NCI-H510A (cell line): ENCODE data around the gene RPL12.
A peak's percentile ranks its signal among the peaks of the same experiment; 100 is the strongest.

Experiments
- DNase-seq: peaks from one replicate; lab custom pipeline; 2025; lab: John Stamatoyannopoulos, UW

RPL12 gene

DNA sequence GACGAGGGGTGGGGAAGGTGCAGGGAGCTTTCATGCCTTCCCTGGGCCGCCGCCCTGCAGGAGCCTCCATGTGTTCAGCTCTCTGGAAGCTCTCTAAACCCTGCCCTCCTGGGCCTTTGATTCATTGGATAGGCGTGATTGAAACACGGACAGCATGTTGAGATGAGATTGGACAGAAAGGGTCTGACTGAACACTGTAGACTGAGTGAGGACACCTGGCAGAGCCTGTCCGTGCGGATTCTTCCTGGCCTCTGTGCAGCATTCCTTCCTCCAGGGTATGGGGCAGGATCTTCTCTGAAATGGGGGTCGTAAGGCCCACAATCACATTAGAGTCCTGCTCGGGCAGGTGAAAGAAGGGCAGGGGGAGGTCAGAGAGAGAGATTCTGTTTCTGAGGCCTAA lies 12.8 kb downstream of the RPL12 start:
- no peak for DNase-seq

DNA sequence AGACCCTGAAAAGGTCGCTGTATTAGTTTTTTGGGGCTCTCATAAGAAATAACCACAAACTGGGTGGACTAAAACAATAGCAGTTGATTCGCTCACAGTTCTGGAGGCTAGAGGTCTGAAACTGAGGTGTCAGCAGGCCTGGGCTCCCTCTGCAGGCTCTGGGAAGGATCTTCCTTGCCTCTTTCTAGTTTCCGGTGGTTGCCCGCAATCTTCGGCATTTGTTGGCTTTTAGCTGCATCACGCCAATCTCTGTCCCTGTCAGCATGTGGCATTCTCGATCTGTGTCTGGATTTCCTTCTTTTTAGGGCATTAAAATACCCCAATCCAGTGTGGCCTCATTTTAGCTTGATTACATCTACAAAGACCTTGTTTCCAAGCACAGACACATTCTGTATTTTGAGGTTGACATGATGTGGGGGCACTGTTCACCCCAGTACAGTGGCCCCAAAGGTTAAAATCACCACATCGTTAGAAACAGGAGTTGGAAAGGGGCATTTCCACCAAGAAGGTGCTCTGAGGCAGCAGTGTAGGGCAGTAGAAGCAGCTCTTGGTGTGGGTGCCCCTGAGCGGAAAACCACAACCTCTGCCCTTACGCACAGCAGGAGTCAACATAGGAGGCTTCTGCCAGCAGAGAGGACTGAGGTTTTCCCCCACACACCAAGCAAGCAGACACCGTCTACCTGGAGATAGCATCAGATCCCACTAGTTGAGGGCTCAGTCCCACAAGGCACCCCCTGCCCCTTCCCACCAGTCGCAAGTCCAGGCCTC lies 13.5 kb downstream of the RPL12 start:
- DNase-seq = no peak

DNA sequence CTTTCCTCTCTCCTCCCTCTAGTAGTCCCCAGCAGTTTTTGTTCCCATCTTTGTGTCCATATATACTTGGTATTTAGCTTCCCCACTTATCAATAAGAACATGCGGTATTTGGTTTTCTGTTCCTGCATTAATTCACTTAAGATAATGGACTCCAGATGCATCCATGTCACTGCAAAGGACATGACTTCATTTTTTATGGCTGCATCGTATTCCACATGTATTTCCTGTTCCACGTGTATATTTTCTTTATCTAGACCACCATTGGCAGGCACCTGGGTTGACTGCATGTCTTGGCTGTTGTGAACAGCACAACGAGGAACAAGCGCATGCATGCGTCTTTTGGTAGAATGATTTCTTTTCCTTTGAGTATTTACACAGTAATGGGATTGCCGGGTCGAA lies 20.8 kb downstream of the RPL12 start:
- no peak for DNase-seq

DNA sequence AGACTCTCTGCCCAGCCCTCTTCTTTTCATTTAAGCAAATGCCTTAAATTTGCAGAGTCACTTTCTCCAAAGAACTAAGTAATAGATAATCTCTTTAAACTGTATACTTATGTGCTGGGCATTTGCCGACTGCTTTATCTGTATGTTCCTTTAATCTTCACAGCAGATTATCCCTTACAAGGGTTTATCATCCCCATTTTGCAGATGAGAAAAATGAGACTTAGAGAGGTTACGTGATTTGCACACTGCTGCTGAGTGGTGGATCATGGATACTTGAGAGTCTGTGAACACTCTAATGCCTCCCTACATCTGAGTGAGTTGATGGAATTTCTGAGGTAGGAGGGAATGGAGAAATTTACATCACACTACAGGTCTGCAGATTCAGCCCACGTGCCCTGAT lies 22.9 kb downstream of the RPL12 start:
- DNase-seq = no peak

DNA sequence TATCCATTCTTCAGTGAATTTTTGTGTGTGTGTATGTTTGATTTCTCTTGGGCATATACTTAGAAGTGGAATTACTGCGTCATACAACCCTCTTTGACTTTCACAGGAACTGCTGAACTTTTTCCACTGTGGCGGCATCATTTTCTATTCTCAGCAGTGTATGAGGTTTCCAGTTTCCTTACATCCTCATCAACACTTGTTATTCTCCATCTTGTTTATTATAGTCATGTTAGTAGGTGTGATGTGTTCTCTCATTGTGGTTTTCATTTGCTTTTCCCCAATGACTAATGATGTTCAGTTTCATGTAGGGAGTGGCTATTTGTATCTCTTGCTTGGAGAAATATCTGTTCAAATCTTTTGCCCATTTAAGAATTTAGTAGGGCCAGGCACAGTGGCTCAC lies 24.4 kb downstream of the RPL12 start:
- no peak for DNase-seq

DNA sequence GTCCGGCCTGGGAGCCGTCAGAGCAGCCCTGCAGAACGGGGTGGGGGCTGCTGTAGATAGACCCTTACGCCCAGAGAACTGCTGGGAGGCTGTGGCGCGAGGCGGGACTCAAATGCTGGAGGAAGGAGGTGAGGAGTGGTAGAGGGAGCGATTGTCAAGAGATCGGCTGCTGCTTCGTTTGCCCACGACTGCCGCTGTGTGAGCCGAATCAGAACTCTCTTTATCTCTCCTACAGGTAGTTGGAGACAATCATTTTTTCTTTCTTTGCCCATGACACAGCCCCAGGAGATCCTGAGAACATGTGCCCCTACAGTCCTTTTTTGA lies 26.6 kb downstream of the RPL12 start:
- no peak for DNase-seq

DNA sequence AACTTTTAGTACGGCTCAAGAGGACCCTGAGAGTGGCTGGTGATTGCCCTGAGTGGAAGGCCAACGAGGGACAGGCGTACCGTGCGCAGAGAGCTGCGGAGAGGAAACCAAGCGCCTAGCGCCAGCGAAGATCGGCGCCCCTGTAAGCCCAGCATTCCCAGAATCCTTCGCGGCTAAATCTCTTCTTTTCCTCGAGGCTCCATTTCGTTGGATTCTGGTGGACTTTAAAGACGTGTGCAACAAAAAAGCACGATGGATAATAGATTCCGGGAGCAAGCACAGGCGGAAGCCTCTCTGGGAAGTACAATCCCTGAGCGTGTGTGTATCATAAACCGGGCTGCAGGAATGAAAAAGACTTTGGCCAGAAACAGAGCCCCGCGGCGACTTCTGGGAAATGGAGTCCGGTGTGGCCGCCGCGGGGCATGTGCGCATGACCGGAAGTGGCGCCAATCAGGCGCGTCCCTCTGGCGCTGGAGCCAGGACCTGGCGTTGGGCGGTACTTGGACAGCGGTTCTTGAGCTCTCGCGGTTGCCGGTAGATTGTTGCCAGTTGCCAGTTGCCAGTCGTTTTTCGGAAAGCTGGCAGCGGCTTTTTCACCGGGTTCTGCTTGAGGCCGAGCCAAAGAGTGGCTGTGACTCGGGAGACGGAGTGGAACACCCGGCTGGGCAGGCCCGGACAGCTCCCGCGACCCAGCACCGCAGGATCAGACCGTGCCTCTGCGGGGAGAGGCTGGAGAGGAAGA lies 27.1 kb downstream of the RPL12 start, which contains the start of gene ZNF79:
TSS of gene ZNF79 (plus strand) at position 449 of the 742 bp plus-strand sequence. CDS start 406 bp downstream, outside the sequence.
- DNase-seq = peak; percentile 89

DNA sequence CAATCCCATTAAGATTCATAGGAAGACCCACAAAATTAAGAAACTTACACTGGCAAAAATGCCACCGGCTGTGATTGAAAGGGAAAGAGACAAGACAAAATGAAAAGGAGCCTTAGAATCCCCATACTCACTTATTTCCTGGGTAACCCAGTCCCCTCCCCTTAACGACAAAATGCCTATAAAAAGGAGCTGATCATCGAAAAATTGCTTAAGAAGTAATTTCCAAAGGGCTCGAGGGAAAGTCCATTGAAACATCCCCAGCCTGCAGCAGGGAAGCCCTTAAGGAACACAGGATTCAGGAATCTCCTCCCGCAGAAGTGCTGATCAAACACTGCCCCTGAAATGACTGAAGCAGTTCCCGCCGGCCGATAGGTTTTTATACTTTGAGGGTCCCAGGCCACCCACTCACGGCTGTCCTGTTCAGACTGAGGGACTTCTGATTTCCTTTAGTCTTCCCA lies 27.7 kb downstream of the RPL12 start:
- no peak for DNase-seq

DNA sequence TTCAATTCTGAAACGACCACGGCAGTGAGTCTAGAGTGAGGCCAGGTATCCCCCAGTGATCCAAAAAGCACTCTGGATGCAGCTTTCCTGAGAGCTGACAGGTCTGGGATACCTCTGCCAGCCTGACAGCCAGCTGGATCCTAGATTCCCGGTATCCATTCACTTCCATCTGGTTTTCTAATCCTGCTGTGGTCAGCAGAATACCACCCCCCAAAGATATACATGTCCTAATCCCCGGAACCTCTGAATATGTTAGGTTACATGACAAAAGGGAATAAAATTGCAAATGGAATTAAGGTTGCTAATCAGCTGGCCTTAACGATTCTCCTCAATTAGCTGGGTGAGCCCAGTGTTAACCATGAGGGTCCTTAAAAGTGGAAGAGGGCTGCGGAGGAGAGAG lies 28.4 kb downstream of the RPL12 start:
- DNase-seq = no peak

DNA sequence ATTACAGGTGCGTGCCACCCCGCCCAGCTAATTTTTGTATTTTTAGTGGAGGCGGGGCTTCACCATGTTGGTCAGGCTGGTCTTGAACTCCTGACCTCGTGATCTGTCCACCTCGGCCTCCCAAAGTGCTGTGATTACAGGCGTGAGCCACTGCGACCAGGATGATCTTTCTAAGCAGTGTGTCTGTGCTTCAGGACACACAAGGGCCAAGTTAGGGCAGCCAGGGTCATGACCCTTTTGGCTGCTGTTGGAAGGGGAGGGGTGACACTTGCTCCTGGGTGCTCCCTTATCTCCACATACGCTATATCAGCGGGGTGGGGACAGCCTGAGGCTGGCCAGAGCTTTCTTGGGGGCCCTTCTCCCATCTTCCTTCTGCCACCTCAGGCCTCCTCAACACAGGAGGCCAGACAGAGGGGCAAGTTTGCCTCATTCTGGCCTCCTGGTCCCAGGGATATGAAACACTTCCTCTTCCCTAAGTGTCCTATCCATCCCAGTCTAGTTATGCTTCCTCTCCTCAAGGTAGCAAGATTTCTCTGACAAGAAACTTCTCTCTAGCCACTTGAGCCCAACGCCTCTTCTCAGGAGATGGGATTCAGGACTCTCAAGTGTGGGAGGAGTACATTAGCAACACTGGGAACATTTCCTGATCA lies 28.9 kb downstream of the RPL12 start:
- no peak for DNase-seq

DNA sequence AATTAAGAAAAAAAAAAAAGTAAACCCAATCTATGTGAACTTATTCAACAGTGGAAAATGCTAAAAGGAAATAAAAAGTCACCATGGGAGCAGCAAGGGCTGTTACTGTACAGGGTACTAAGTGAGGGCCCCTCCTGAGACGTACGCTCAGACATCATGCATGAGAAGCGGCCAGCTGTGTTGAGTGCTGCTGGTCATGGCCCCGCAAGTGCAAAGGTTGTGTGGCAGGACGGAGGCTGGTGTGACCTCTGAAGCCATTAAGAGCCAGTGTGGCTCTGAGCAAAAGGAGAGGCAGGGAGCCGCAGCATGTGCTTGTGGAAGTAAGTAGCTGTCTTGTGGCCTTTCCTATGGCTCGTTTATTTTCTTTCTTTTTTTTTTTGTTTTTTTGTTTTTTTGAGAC lies 30.1 kb downstream of the RPL12 start:
- DNase-seq = no peak

DNA sequence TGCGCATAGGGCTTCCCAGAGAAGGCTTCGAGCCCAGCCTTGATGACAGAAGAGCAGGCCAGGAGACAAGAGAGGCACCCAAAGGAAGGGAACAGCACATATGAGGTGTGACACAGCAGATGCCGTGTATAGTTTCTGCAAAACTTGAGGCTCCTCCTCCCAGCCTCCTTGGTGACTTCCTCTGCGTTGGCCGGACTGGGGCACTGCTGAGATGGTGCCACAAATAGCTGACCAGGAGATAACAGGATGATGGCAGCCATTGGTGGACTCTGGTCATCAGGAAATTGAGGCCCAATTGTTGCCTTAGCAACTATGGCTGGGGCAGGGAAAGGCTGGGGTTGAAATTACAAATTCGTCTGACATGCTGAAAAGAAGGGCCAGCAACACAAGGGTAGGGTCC lies 31.9 kb downstream of the RPL12 start:
- DNase-seq = no peak

DNA sequence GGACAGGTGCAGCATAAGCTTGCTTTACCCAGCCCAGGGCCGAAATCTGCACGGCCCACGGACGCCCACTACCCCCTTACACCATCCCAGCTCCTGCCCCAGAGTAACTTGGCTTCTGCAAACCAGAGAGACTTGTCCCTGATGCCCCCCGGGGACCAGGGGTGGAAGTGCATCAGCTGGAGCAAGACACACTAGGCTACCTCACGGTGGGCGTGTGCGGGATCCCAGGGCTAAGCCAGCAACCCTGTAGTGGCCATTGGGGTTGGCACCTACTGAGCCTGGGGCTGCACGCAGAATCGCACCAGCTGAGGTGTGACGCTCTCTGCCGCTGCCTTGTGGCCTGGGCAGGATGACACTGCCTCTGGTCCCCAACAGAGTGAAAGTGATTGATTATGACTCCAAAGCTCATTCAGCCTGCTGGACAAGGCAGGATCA lies 33.2 kb downstream of the RPL12 start:
- no peak for DNase-seq

DNA sequence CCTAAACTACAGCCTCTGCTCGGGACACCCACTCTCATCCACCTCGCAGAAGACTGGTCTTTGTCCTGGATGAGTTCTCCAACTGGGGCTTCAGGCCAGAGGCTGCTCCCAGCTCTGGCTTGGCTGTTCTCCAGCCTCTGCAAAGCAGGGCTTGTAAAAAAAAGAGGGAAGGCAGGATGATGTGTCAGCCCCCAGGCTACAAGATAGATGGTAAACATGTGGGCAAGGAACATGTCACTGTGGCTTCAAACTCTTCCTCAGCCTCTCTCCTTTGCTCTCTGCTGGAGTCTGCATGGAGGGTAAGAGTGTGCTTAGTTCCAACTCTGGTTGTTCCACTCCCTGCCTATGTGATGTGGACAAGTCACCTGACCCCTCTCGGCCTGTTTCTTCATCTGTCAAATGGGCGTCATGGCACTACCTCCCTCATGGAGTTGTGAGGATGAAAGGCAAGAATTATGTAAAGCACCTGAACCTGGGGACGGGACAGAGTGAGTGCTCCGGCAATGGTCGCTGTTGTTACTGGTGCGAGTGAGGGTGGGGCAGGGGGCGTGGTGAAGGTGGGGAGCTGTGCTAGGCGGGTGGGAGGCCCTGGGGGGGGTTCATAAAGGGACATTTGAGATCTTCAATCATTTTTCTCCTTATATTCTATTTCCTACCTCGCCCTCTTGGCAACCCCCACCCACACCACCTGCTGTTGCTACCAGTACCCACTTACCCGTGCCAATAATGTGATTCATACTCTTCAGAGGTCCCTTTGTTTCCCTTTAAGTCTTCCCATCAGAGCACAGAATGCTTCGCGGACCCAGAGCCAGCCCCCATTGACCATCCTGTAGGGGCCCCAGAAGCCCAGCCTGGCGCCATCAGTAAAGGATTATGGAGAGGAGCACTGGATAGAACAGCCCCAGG lies 33.8 kb downstream of the RPL12 start:
- DNase-seq = no peak

DNA sequence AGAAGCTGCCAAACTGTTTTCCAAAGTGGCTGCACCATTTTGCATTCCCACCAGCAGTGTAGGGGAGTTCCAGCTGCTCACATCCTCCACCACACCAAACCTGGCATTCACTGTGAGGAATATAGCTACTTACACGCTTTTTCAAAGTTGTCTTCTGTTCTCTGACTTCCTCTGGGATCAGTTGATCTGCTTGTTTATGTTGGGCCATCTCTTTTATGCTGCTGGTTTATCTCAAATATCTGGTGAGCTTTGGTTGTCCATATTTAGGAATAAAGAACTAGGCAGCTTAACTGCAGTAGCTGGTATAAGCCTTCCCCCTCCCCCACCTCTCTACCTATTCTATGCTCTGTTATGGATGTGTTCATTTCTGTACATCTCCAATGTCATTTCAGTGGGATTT lies 35.5 kb downstream of the RPL12 start:
- DNase-seq = no peak

DNA sequence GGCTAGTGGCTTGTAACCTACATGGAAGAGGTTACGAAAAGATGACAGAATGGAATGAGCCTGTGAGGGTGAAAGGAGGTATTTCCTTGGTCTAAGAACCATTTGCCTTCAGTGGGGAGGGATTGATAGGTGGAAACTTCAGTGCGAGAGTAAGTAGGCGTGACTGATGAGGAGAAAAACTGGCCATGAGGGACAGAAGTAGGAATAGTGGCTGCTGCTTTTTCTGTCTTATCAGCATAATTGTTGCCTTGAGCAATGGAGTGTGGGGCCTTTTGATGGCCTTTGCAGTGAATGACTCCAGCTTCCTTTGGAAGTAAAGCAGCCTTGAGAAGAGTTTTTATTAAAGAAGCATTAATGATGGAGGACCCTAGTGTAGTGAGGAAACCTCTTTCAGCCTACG lies 36.1 kb downstream of the RPL12 start:
- DNase-seq = no peak

DNA sequence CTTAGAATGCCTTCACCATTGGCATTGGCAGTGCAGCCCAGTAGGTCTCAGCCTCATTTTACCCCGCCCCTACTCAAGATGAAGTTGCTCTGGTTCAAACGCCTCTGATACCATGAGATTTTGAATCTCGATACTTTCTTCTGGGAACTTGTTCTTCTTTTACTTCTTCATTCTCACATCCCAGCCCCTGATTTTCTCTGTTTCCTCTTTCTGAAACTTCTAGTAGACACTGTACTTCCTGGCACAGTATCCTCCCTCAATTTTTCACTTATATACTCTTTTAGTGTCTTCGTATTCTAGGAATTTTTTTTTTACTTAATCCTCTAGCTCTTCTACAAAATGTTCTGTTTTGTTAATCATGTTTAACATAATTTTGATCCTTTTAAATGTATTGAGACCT lies 40.1 kb downstream of the RPL12 start:
- no peak for DNase-seq

DNA sequence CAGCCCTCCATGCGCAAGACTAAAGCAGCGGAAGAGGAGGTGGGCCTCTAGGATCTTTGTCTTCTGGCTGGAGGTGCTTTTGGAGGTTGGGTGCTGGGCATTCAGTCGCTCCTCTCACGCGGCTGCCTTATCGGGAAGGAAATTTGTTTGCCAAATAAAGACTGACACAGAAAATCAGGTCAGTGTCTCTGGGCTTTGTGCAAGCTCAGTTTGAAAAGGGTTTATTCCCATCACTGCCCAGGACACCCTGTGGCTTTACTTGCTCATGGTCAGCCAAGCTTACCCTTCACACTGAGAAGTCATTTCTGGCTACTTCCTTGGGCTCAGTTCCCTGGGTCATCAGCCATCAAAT lies 43.7 kb downstream of the RPL12 start:
- no peak for DNase-seq

DNA sequence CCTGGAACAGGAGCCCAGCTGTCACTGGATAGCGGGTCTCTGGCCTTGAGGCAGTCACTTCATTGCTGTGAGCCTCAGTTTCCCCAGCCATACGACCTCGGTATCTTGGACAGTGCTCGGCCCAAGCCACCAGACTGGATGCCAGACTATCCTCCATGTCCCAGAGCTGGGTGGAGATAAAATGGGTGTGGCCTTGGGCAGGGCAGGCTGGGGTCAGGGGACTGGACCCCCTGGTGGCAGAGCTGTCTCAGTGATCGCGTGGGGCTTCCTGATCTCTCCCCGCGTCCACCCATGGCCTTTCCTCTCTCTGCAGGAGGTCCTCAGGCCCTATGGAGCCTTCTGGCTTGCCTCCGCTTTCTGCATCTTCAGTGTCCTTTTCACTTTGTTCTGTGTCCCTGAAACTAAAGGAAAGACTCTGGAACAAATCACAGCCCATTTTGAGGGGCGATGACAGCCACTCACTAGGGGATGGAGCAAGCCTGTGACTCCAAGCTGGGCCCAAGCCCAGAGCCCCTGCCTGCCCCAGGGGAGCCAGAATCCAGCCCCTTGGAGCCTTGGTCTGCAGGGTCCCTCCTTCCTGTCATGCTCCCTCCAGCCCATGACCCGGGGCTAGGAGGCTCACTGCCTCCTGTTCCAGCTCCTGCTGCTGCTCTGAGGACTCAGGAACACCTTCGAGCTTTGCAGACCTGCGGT lies 44.3 kb downstream of the RPL12 start:
- no peak for DNase-seq

DNA sequence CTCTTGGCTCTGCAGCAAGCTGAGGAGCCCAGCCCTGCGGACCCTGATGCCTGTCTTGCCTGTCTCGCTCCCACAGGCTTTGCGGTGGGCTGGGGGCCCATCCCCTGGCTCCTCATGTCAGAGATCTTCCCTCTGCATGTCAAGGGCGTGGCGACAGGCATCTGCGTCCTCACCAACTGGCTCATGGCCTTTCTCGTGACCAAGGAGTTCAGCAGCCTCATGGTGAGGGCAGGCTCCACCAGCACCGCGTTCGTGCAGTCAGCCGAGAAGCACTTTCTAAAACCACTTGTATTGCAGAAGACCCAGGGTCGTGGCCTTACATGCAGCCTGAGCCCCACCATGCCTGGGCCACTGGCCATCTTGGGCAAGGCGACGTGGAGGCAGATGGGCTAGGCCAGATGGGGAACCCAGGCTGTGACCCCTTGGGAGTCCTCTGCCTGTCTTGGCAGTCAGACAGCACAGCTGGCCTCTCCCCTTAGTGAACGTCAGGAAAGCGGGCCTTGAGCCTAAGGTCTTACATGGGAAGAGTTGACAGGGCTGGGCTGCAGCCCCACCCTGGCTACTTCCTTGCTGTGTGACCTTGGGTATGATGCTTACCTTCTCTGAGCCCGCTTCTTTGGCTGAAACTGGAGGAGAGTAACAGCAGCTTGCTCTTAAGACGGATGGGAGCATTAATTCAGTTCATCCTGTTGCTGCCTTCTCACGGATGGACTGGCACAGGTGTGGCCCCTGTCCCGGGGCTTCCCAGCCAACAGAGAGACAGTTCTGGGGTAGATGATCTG lies 45.7 kb downstream of the RPL12 start:
- DNase-seq = no peak

DNA sequence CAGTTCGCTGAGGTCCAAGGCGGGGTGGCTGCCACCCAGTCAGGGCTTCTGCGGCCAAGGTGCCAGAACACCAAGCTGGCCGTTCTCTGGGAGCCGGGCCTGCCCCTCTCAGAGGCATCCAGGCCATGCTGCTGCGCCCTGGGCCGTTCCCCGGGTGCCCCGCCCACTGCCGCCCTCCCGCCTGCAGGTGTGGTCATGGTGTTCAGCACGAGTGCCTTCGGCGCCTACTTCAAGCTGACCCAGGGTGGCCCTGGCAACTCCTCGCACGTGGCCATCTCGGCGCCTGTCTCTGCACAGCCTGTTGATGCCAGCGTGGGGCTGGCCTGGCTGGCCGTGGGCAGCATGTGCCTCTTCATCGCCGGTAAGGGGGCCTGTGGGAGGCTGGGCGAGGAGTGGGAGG lies 46.6 kb downstream of the RPL12 start:
- DNase-seq = no peak
